GM12892 (cell line): ENCODE results near the gene ARID4A.
"Not testable (repeated sequence)": the region's sequence is repeated elsewhere in the genome, so short reads cannot be mapped to it uniquely, and the experiment has no call there.

Experiments used
- POLR2A ChIP-seq: IDR thresholded peaks from 2 replicates; pipeline ENCODE4 v1.6.1; 2011; ENCODE audit warnings: low read depth, low read length, control low read depth
- POLR2AphosphoS5 ChIP-seq: IDR thresholded peaks from 2 replicates; pipeline ENCODE4 v1.6.1; 2011; ENCODE audit warnings: low read depth, low read length, control low read depth
- TAF1 ChIP-seq: IDR thresholded peaks from 2 replicates; pipeline ENCODE4 v1.6.1; 2011; ENCODE audit warnings: low read depth, mild to moderate bottlenecking, control low read depth, low read length, borderline replicate concordance

- TF ChIP-seq POLR2A, POLR2AphosphoS5, TAF1: not testable (repeated sequence)
These were observed 45.2 kb downstream of the ARID4A start for GRCh38 chr14:58343535-58343934.
